HEK293 (cell line): ENCODE results near the gene PHAX.

Experiments used
- CTCF ChIA-PET: fragments of 350-600 bp; formaldehyde crosslinking; extraction: SDS; loops from one replicate; lab custom pipeline; 2021; ENCODE audit warnings: antibody characterized with exemption; lab: Yijun Ruan, JAX
- POLR2A ChIA-PET: fragments of 300-600 bp; formaldehyde crosslinking; extraction: SDS; loops from one replicate; lab custom pipeline; 2020; ENCODE audit warnings: antibody characterized with exemption, inconsistent platforms; lab: Yijun Ruan, JAX
- H3K27ac ChIP-seq: fragments of 200-500 bp; sonication (Bioruptor generic); 2 replicates; pipeline ENCODE4 v1.5.1; 2014; ENCODE audit warnings: low read depth, low read length, control low read depth, inconsistent platforms; ENCODE audit errors: extremely low read depth
- H3K36me3 ChIP-seq, 2 experiments: fragments of 200-500 bp in 1 of 2; sonication (Bioruptor generic) in 1 of 2; 1 replicate in 1 of 2; 2 replicates in 1 of 2; pipeline ENCODE4 v1.5.1; 2014 to 2017; ENCODE audit warnings: inconsistent platforms in 2 of 2, low read length in 2 of 2; ENCODE audit not compliant: control insufficient read depth in 2 of 2, insufficient read depth in 1 of 2
- H3K4me1 ChIP-seq: fragments of 200-500 bp; sonication (Bioruptor generic); 2 replicates; pipeline ENCODE4 v1.5.1; 2014; ENCODE audit warnings: mild to moderate bottlenecking, low read length, inconsistent platforms; ENCODE audit not compliant: control insufficient read depth, insufficient read depth
- H3K4me3 ChIP-seq: 2 replicates; pipeline ENCODE4 v1.5.1; 2011; ENCODE audit warnings: low read depth, mild to moderate bottlenecking, control low read depth, low read length, moderate library complexity
- H3K9me3 ChIP-seq: fragments of 200-500 bp; sonication (Bioruptor generic); 2 replicates; pipeline ENCODE4 v1.5.1; 2014; ENCODE audit warnings: low read depth, low read length, inconsistent platforms; ENCODE audit not compliant: control insufficient read depth, insufficient read depth
- AEBP2 ChIP-seq: fragments of 450-650 bp; formaldehyde crosslinking; IDR thresholded peaks from 2 replicates; pipeline ENCODE4 v1.5.1; 2016; ENCODE audit warnings: missing biosample characterization, missing genetic modification characterization, borderline replicate concordance
- EGR2 ChIP-seq: fragments of 450-650 bp; formaldehyde crosslinking; IDR thresholded peaks from 2 replicates; pipeline ENCODE4 v1.5.1; 2016; ENCODE audit warnings: low read depth, missing biosample characterization, missing genetic modification characterization
- IKZF3 ChIP-seq: fragments of 450-650 bp; IDR thresholded peaks from 2 replicates; pipeline ENCODE4 v1.5.0; 2018; ENCODE audit warnings: missing biosample characterization, mild to moderate bottlenecking, missing genetic modification characterization, moderate library complexity
- KLF10 ChIP-seq: fragments of 450-650 bp; IDR thresholded peaks from 2 replicates; pipeline ENCODE4 v1.5.1; 2018; ENCODE audit warnings: missing biosample characterization, mild to moderate bottlenecking, missing genetic modification characterization
- PATZ1 ChIP-seq: fragments of 450-650 bp; formaldehyde crosslinking; IDR thresholded peaks from 2 replicates; pipeline ENCODE4 v1.5.1; 2016; ENCODE audit warnings: missing biosample characterization, missing genetic modification characterization
- RBAK ChIP-seq: fragments of 450-650 bp; formaldehyde crosslinking; IDR thresholded peaks from 2 replicates; pipeline ENCODE4 v1.5.1; 2016; ENCODE audit warnings: missing biosample characterization, missing genetic modification characterization
- SCRT1 ChIP-seq: fragments of 450-650 bp; formaldehyde crosslinking; IDR thresholded peaks from 2 replicates; pipeline ENCODE4 v1.5.1; 2016; ENCODE audit warnings: missing biosample characterization, missing genetic modification characterization, borderline replicate concordance
- WT1 ChIP-seq: fragments of 450-650 bp; formaldehyde crosslinking; IDR thresholded peaks from 2 replicates; pipeline ENCODE4 v1.5.1; 2016; ENCODE audit warnings: missing biosample characterization, missing genetic modification characterization
- ZBTB49 ChIP-seq: fragments of 450-650 bp; formaldehyde crosslinking; IDR thresholded peaks from 2 replicates; pipeline ENCODE4 v1.5.1; 2016; ENCODE audit warnings: missing biosample characterization, missing genetic modification characterization, low read depth
- ZBTB7A ChIP-seq: fragments of 450-650 bp; formaldehyde crosslinking; IDR thresholded peaks from 2 replicates; pipeline ENCODE4 v1.5.1; 2016; ENCODE audit warnings: low read depth, missing biosample characterization, missing genetic modification characterization
- ZNF132 ChIP-seq: fragments of 450-650 bp; formaldehyde crosslinking; IDR thresholded peaks from 2 replicates; pipeline ENCODE4 v1.5.1; 2017; ENCODE audit warnings: missing biosample characterization, missing genetic modification characterization, borderline replicate concordance
- ZNF292 ChIP-seq: fragments of 450-650 bp; formaldehyde crosslinking; IDR thresholded peaks from 2 replicates; pipeline ENCODE4 v1.5.1; 2016; ENCODE audit warnings: low read depth, missing biosample characterization, missing genetic modification characterization, borderline replicate concordance
- ZNF362 ChIP-seq: fragments of 450-650 bp; formaldehyde crosslinking; IDR thresholded peaks from 2 replicates; pipeline ENCODE4 v1.5.1; 2016; ENCODE audit warnings: missing biosample characterization, missing genetic modification characterization
- ZNF423 ChIP-seq: fragments of 450-650 bp; formaldehyde crosslinking; IDR thresholded peaks from 2 replicates; pipeline ENCODE4 v1.5.1; 2016; ENCODE audit warnings: missing biosample characterization, missing genetic modification characterization
- ZNF433 ChIP-seq: fragments of 450-650 bp; formaldehyde crosslinking; IDR thresholded peaks from 2 replicates; pipeline ENCODE4 v1.5.1; 2016; ENCODE audit warnings: missing biosample characterization, missing genetic modification characterization, low read depth
- ZNF555 ChIP-seq: fragments of 450-650 bp; formaldehyde crosslinking; conservative IDR thresholded peaks from 2 replicates; pipeline ENCODE4 v1.5.1; 2017; ENCODE audit warnings: missing biosample characterization, mild to moderate bottlenecking, missing genetic modification characterization, inconsistent platforms
- ZNF704 ChIP-seq: fragments of 450-650 bp; formaldehyde crosslinking; IDR thresholded peaks from 2 replicates; pipeline ENCODE4 v1.5.1; 2016; ENCODE audit warnings: missing biosample characterization, missing genetic modification characterization
- ZSCAN30 ChIP-seq: fragments of 450-650 bp; IDR thresholded peaks from 2 replicates; pipeline ENCODE4 v1.5.1; 2018; ENCODE audit warnings: missing biosample characterization, mild to moderate bottlenecking, missing genetic modification characterization, moderate library complexity
- ZSCAN4 ChIP-seq: fragments of 450-650 bp; formaldehyde crosslinking; IDR thresholded peaks from 2 replicates; pipeline ENCODE4 v1.5.1; 2017; ENCODE audit warnings: missing biosample characterization, missing genetic modification characterization

Gene PHAX

GRCh38 chr5:126561908-126562307, 38.8 kb upstream of the PHAX start (continued):
- no peak for TF ChIP-seq WT1

GRCh38 chr5:126562823-126563222, 37.9 kb upstream of the PHAX start:
- Histone ChIP-seq H3K4me3 (no peak overlapping the region), H3K36me3 (peaks cover 63 to 71% of the 10 kb centered on the region in 2 experiments), H3K9me3 (no peaks in the 10 kb centered on the region), H3K27ac (no peak overlapping the region), H3K4me1 (no peaks in the 10 kb centered on the region)
- ChIA-PET CTCF (no interaction called here), POLR2A (no interaction called here)
- TF ChIP-seq AEBP2 (tag by site-specific recombination) (no peak), ZBTB7A (tag by site-specific recombination) (no peak), ZBTB49 (no peak), RBAK (tag by site-specific recombination) (no peak), ZNF362 (no peak), IKZF3 (tag by site-specific recombination) (no peak), SCRT1 (tag by site-specific recombination) (no peak), ZSCAN30 (tag by site-specific recombination) (no peak), ZNF555 (tag by site-specific recombination) (no peak), ZNF433 (tag by site-specific recombination) (no peak), EGR2 (tag by site-specific recombination) (no peak), ZNF704 (tag by site-specific recombination) (no peak), ZNF132 (tag by site-specific recombination) (no peak), KLF10 (tag by site-specific recombination) (no peak), PATZ1 (tag by site-specific recombination) (no peak), ZNF292 (no peak), ZSCAN4 (tag by site-specific recombination) (no peak), ZNF423 (no peak)
